Measurements from ENCODE around the gene NDUFS6.

The NDUFS6 gene

DNA sequence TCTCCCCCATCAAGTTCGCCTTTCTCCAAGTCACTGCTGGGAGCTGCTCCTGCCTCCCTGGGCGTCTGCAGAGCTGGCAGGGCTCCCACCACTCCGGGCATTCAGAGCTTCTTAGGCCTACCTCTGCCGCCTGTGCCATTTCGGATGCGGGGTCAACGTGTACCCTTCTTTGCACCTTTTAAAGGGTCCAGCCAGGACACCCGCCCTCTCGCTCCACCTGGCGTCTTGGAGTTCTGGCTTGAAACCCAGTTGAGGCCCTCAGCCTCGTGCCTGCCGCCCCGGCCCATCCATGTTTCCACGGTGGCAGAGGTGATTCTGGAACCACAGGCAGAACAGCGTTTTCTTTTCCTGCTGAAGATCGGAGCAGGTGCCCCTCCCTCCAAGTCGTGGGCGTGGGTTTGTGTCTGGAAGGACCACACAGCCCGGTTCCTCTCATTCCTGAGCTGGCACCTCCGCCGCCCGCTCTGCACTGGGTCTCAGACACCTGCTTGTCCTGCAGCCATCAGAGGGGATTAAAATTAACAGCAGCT, 32.9 kb downstream of the NDUFS6 start:
- Histone ChIP-seq H3K4ac (ENCODE audit: low read depth, low read length) (no peak overlapping the region), H3K18ac (ENCODE audit: low read length) (no peak overlapping the region), H3K23ac (ENCODE audit: low read length) (no peak overlapping the region), H3K27ac (ENCODE audit: low read depth, low read length) (no peak overlapping the region), H4K91ac (ENCODE audit: low read depth, low read length) (no peak overlapping the region), H4K8ac (ENCODE audit: low read depth, low read length) (no peak overlapping the region), H3K4me2 (ENCODE audit: low read length) (no peak overlapping the region), H3K4me1 (ENCODE audit: control insufficient read depth in 1 of 2, insufficient read depth in 2 of 2, low read length in 2 of 2) (peaks cover 28 to 36% of the 10 kb centered on the region in 2 experiments), H3K27me3 (ENCODE audit: insufficient read depth, low read length) (no peaks in the 10 kb centered on the region), H2AK5ac (ENCODE audit: low read length) (no peak overlapping the region), H2BK120ac (ENCODE audit: insufficient read depth, low read length, poor library complexity) (no peak overlapping the region), H3K79me2 (ENCODE audit: control insufficient read depth, insufficient read depth, low read length, poor library complexity) (no peaks in the 10 kb centered on the region), H3K9me3 (ENCODE audit: insufficient read depth, low read depth, low read length) (peaks cover 1% of the 10 kb centered on the region), H3K79me1 (ENCODE audit: low read length) (peaks cover 3% of the 10 kb centered on the region), H3K9ac (ENCODE audit: low read length) (no peak overlapping the region), H3K14ac (ENCODE audit: low read length) (no peak overlapping the region), H2AFZ (ENCODE audit: insufficient read depth, low read length, poor library complexity) (no peak overlapping the region), H2BK5ac (ENCODE audit: low read depth, low read length, poor library complexity) (no peak overlapping the region), H2BK12ac (ENCODE audit: low read length) (no peak overlapping the region), H3K36me3 (ENCODE audit: control insufficient read depth in 1 of 2, insufficient read depth in 2 of 2, low read length in 2 of 2) (no peaks in the 10 kb centered on the region), H3K4me3 (ENCODE audit: low read depth, low read length) (no peak overlapping the region), H4K12ac (ENCODE audit: low read depth, low read length) (no peak overlapping the region)
- DNase-seq: no peak
- WGBS (ENCODE audit: extremely low coverage, insufficient coverage, insufficient read length): no CpG with 5 or more reads among the region's 22 CpGs

DNA sequence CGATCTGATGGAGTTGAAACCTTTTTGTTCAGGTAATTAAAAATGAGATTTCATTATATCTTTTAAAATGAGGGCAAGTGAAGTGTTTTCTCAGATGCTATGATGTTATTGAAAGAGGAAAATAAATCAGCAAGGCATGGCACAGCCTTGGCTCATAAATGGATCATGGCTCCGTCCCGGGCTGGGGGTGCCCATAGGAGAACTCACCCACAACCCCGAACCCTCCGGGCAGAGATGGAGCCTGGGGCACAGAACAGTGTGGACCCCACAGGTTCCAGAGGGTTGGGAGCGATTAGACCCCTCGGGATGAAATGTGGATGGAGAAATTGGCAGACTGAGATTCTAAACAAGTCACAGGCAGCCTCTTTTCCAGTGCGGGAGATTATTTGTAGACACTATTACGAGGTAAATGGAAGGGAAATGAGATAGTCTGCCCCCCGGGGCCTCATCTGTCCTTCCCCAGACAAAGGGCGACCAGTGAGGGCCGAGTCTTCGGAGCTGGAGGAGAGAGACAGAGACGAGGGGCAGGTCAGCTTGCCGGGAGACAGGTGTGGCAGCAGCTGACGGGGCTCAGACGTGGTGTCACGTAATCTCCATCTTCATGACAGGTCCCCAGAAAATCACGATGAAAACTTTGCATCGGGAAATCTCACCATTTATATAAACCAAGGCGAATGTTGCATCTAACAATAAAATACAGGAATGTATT, 33.7 kb downstream of the NDUFS6 start:
- Histone ChIP-seq H4K8ac (ENCODE audit: low read depth, low read length) (no peak overlapping the region), H3K79me1 (ENCODE audit: low read length) (peaks cover 3% of the 10 kb centered on the region)
- no CpG with 5 or more reads among the region's 21 CpGs for WGBS (ENCODE audit: extremely low coverage, insufficient coverage, insufficient read length)

GRCh38 chr5:1835431-1835830, 34.2 kb downstream of the NDUFS6 start:
- H2AFZ ChIP-seq (ENCODE audit: insufficient read depth, low read length, poor library complexity): no peak overlapping the region
- DNase-seq: no peak
- no peak overlapping the region for H3K9ac ChIP-seq (ENCODE audit: low read length)
- peaks cover 3% of the 10 kb centered on the region for H3K79me1 ChIP-seq (ENCODE audit: low read length)
- H2BK120ac ChIP-seq (ENCODE audit: insufficient read depth, low read length, poor library complexity): no peak overlapping the region
- WGBS (ENCODE audit: extremely low coverage, insufficient coverage, insufficient read length): no CpG with 5 or more reads among the region's 13 CpGs
- no peak overlapping the region for H4K12ac ChIP-seq (ENCODE audit: low read depth, low read length)
- H3K23ac ChIP-seq (ENCODE audit: low read length): no peak overlapping the region
- H3K27ac ChIP-seq (ENCODE audit: low read depth, low read length): no peak overlapping the region
- H3K4me3 ChIP-seq (ENCODE audit: low read depth, low read length): no peak overlapping the region
- H3K18ac ChIP-seq (ENCODE audit: low read length): no peak overlapping the region
- no peak overlapping the region for H3K4ac ChIP-seq (ENCODE audit: low read depth, low read length)
- H4K8ac ChIP-seq (ENCODE audit: low read depth, low read length): no peak overlapping the region
- no peaks in the 10 kb centered on the region for H3K27me3 ChIP-seq (ENCODE audit: insufficient read depth, low read length)
- no peak overlapping the region for H3K14ac ChIP-seq (ENCODE audit: low read length)
- no peak overlapping the region for H2AK5ac ChIP-seq (ENCODE audit: low read length)
- no peak overlapping the region for H3K4me2 ChIP-seq (ENCODE audit: low read length)
- H3K36me3 ChIP-seq (ENCODE audit: control insufficient read depth in 1 of 2, insufficient read depth in 2 of 2, low read length in 2 of 2): no peaks in the 10 kb centered on the region
- peaks cover 28 to 35% of the 10 kb centered on the region in 2 experiments for H3K4me1 ChIP-seq (ENCODE audit: control insufficient read depth in 1 of 2, insufficient read depth in 2 of 2, low read length in 2 of 2)
- no peak overlapping the region for H4K91ac ChIP-seq (ENCODE audit: low read depth, low read length)
- peaks cover 1% of the 10 kb centered on the region for H3K9me3 ChIP-seq (ENCODE audit: insufficient read depth, low read depth, low read length)
- H2BK5ac ChIP-seq (ENCODE audit: low read depth, low read length, poor library complexity): no peak overlapping the region
- no peak overlapping the region for H2BK12ac ChIP-seq (ENCODE audit: low read length)
- H3K79me2 ChIP-seq (ENCODE audit: control insufficient read depth, insufficient read depth, low read length, poor library complexity): no peaks in the 10 kb centered on the region

More for the DNA sequence above, 33.7 kb downstream of the NDUFS6 start:
- H3K9me3 ChIP-seq (ENCODE audit: insufficient read depth, low read depth, low read length): peaks cover 1% of the 10 kb centered on the region
- no peaks in the 10 kb centered on the region for H3K36me3 ChIP-seq (ENCODE audit: control insufficient read depth in 1 of 2, insufficient read depth in 2 of 2, low read length in 2 of 2)
- no peak overlapping the region for H3K9ac ChIP-seq (ENCODE audit: low read length)
- H3K23ac ChIP-seq (ENCODE audit: low read length): no peak overlapping the region
- H4K91ac ChIP-seq (ENCODE audit: low read depth, low read length): no peak overlapping the region
- H3K27ac ChIP-seq (ENCODE audit: low read depth, low read length): no peak overlapping the region
- no peak overlapping the region for H3K4ac ChIP-seq (ENCODE audit: low read depth, low read length)
- H2AK5ac ChIP-seq (ENCODE audit: low read length): no peak overlapping the region
- peaks cover 28 to 36% of the 10 kb centered on the region in 2 experiments for H3K4me1 ChIP-seq (ENCODE audit: control insufficient read depth in 1 of 2, insufficient read depth in 2 of 2, low read length in 2 of 2)
- H2BK120ac ChIP-seq (ENCODE audit: insufficient read depth, low read length, poor library complexity): no peak overlapping the region
- no peaks in the 10 kb centered on the region for H3K27me3 ChIP-seq (ENCODE audit: insufficient read depth, low read length)
- H3K4me3 ChIP-seq (ENCODE audit: low read depth, low read length): no peak overlapping the region
- H3K79me2 ChIP-seq (ENCODE audit: control insufficient read depth, insufficient read depth, low read length, poor library complexity): no peaks in the 10 kb centered on the region
- H3K4me2 ChIP-seq (ENCODE audit: low read length): no peak overlapping the region
- no peak overlapping the region for H3K18ac ChIP-seq (ENCODE audit: low read length)
- no peak for DNase-seq
- no peak overlapping the region for H2BK5ac ChIP-seq (ENCODE audit: low read depth, low read length, poor library complexity)
- H4K12ac ChIP-seq (ENCODE audit: low read depth, low read length): no peak overlapping the region
- H3K14ac ChIP-seq (ENCODE audit: low read length): no peak overlapping the region
- no peak overlapping the region for H2BK12ac ChIP-seq (ENCODE audit: low read length)
- H2AFZ ChIP-seq (ENCODE audit: insufficient read depth, low read length, poor library complexity): no peak overlapping the region

GRCh38 chr5:1836176-1836890, 35.1 kb downstream of the NDUFS6 start:
- Histone ChIP-seq H2BK5ac (ENCODE audit: low read depth, low read length, poor library complexity) (no peak overlapping the region), H3K18ac (ENCODE audit: low read length) (no peak overlapping the region), H4K91ac (ENCODE audit: low read depth, low read length) (peak overlapping the region; percentile 33), H3K4me3 (ENCODE audit: low read depth, low read length) (no peak overlapping the region), H4K8ac (ENCODE audit: low read depth, low read length) (no peak overlapping the region), H2AK5ac (ENCODE audit: low read length) (no peak overlapping the region), H2BK12ac (ENCODE audit: low read length) (no peak overlapping the region), H3K23ac (ENCODE audit: low read length) (no peak overlapping the region), H3K14ac (ENCODE audit: low read length) (peak overlapping the region; percentile 41), H3K79me1 (ENCODE audit: low read length) (no peaks in the 10 kb centered on the region), H3K9ac (ENCODE audit: low read length) (no peak overlapping the region), H3K4ac (ENCODE audit: low read depth, low read length) (no peak overlapping the region), H3K27me3 (ENCODE audit: insufficient read depth, low read length) (no peaks in the 10 kb centered on the region), H3K9me3 (ENCODE audit: insufficient read depth, low read depth, low read length) (peaks cover 3% of the 10 kb centered on the region), H3K79me2 (ENCODE audit: control insufficient read depth, insufficient read depth, low read length, poor library complexity) (no peaks in the 10 kb centered on the region), H3K36me3 (ENCODE audit: control insufficient read depth in 1 of 2, insufficient read depth in 2 of 2, low read length in 2 of 2) (no peaks in the 10 kb centered on the region), H3K4me1 (ENCODE audit: control insufficient read depth in 1 of 2, insufficient read depth in 2 of 2, low read length in 2 of 2) (peaks cover 25 to 32% of the 10 kb centered on the region in 2 experiments), H3K27ac (ENCODE audit: low read depth, low read length) (no peak overlapping the region), H2BK120ac (ENCODE audit: insufficient read depth, low read length, poor library complexity) (no peak overlapping the region), H4K12ac (ENCODE audit: low read depth, low read length) (no peak overlapping the region), H2AFZ (ENCODE audit: insufficient read depth, low read length, poor library complexity) (no peak overlapping the region), H3K4me2 (ENCODE audit: low read length) (no peak overlapping the region)
- DNase-seq: no peak
- WGBS (ENCODE audit: extremely low coverage, insufficient coverage, insufficient read length): no CpG with 5 or more reads among the region's 23 CpGs
